GM12864 (cell line): ENCODE measurements around the gene ARNT2.

ENCODE experiments used
- DNase-seq: peaks from one replicate; pipeline ENCODE4 v3.0.0-alpha.2; 2011; ENCODE audit warnings: low read depth
- H3K4me3 ChIP-seq: 2 replicates; pipeline ENCODE4 v1.5.1; 2011; ENCODE audit warnings: mild to moderate bottlenecking, low read depth, low read length, control low read depth
- CTCF ChIP-seq: IDR thresholded peaks from 2 replicates; pipeline ENCODE4 v1.5.1; 2011; ENCODE audit warnings: low read depth, mild to moderate bottlenecking, moderate library complexity, low read length, control low read depth, inconsistent platforms; ENCODE audit errors: missing control alignments

ARNT2 gene

GRCh38 chr15:80479191-80479590, 75.0 kb downstream of the ARNT2 start:
- TF ChIP-seq CTCF = no peak
- no peak for DNase-seq
- H3K4me3 ChIP-seq = no peak overlapping the region

- TF ChIP-seq CTCF = no peak
- H3K4me3 ChIP-seq = no peak overlapping the region
- DNase-seq = no peak
Measured at GRCh38 chr15:80480171-80480811, 76.1 kb downstream of the ARNT2 start.

- no peak overlapping the region for H3K4me3 ChIP-seq
- no peak for DNase-seq
- TF ChIP-seq CTCF = no peak
Measured at GRCh38 chr15:80480909-80481308, 76.7 kb downstream of the ARNT2 start.

- DNase-seq = no peak
- H3K4me3 ChIP-seq = no peak overlapping the region
- no peak for TF ChIP-seq CTCF
Measured at GRCh38 chr15:80482696-80483095, 78.5 kb downstream of the ARNT2 start.

GRCh38 chr15:80483725-80484161, 79.6 kb downstream of the ARNT2 start:
- no peak for TF ChIP-seq CTCF
- no peak for DNase-seq
- no peak overlapping the region for H3K4me3 ChIP-seq

GRCh38 chr15:80484333-80484864, 80.2 kb downstream of the ARNT2 start:
- H3K4me3 ChIP-seq = no peak overlapping the region
- TF ChIP-seq CTCF = no peak
- DNase-seq = no peak
